Stimulated activated CD4-positive, alpha-beta T cell treated with anti-CD3 and anti-CD28 coated beads, Interleukin-1b, Interleukin-23, amount 100 ng/mL, for 1 hour (primary cell): Measurements from ENCODE around the gene MED8.

Experiments used
- DNase-seq, 2 donors: peaks; one replicate each; pipeline ENCODE4 v3.0.0-alpha.2; 2020; ENCODE audit warnings: low read depth in 2 of 2

The MED8 gene

GRCh38 chr1:43358746-43359693 lies 30.6 kb downstream of the MED8 start, which contains the start of gene CDC20:
Gene CDC20 (plus strand): TSS chr1:43358981. CDS start chr1:43359216, 235 bp downstream.
- DNase-seq, result peak; percentile 86 to 96

GRCh38 chr1:43358121-43358745 lies 31.4 kb downstream of the MED8 start:
- no peak for DNase-seq

- no peak for DNase-seq
Observed at GRCh38 chr1:43357251-43357650, 32.3 kb downstream of the MED8 start.

GRCh38 chr1:43354936-43355335 lies 34.7 kb downstream of the MED8 start:
- no peak for DNase-seq

- DNase-seq, result no peak
Observed at GRCh38 chr1:43354471-43354870, 35.1 kb downstream of the MED8 start.

- no peak for DNase-seq
Observed at GRCh38 chr1:43352881-43353280, 36.7 kb downstream of the MED8 start.

- no peak for DNase-seq
Observed at GRCh38 chr1:43352351-43352705, 37.3 kb downstream of the MED8 start.

- DNase-seq, result no peak
Observed at GRCh38 chr1:43351421-43352350, 37.9 kb downstream of the MED8 start.

GRCh38 chr1:43350976-43351375 lies 38.6 kb downstream of the MED8 start:
- no peak for DNase-seq

GRCh38 chr1:43349594-43350306 lies 39.9 kb downstream of the MED8 start:
- no peak for DNase-seq

- DNase-seq, result no peak
Observed at GRCh38 chr1:43348809-43349593, 40.6 kb downstream of the MED8 start.

- DNase-seq, result no peak
Observed at GRCh38 chr1:43348343-43348808, 41.2 kb downstream of the MED8 start.

GRCh38 chr1:43346636-43347035 lies 43.0 kb downstream of the MED8 start:
- DNase-seq, result no peak

GRCh38 chr1:43345120-43345519 lies 44.5 kb downstream of the MED8 start:
- DNase-seq, result no peak

- DNase-seq, result no peak
Observed at GRCh38 chr1:43344267-43344850, 45.2 kb downstream of the MED8 start.

- no peak for DNase-seq
Observed at GRCh38 chr1:43340559-43340958, 49.0 kb downstream of the MED8 start.

- no peak for DNase-seq
Observed at GRCh38 chr1:43339584-43340232, 49.9 kb downstream of the MED8 start.

- DNase-seq, result no peak
Observed at GRCh38 chr1:43338001-43338400, 51.6 kb downstream of the MED8 start.

GRCh38 chr1:43337588-43337987 lies 52.0 kb downstream of the MED8 start, which contains the start of gene MPL:
Gene MPL (plus strand): TSS chr1:43337818. CDS start chr1:43337849, 31 bp downstream.
- no peak for DNase-seq
